ENCODE results near the gene ASGR2. TPM values are rescaled to one million over a fixed set of nuclear protein-coding genes. Genes with fewer than 3 reads are reported as not detected.

Gene ASGR2
- total and polyA plus RNA-seq, 2 of the 13 experiments (the other 11 are each of a cell fraction or from before 2014, with no cell fraction given): 320 to 754 TPM

DNA sequence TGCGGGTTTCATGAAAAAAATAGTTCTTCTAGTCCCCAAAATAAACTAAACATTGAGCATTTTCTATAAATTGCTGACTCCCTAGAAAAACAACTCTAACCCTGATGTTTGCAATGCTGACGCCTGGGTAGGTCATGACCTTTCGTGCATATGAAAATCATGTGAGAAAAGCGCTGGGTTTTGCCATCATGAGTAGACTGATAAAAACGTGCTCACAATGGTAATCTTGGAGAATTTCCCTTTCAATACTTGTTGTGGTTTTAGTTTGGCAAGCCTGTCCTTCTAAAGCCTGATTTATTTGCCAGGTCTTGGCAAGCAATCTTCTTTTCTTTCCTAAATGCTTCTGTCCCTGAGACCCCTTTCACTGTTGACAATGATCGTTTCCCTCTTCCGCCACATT, 30.5 kb downstream of the ASGR2 start:
- ChIA-PET CTCF (ENCODE audit: low intra/inter-chr PET ratio, low total read pairs) (no interaction called here), POLR2A (interaction anchor here (1.5 kb wide), 1 partner anchor 16 kb away, joined by 3 read pairs; no protein-coding TSS in a partner anchor)
- FAIRE-seq (no peak), ATAC-seq (no peak), DNase-seq (ENCODE audit: low spot score) (no peak)
- H3K36me3 ChIP-seq (replicated peaks in 1 of 2; ENCODE audit: control insufficient read depth in 1 of 2, insufficient read depth in 2 of 2, low read length in 2 of 2): no peaks in the 10 kb centered on the region
- no peaks in the 10 kb centered on the region for H3K9me3 ChIP-seq (ENCODE audit: low read length)
- no TSS peak for BruUV-seq (replicated peaks)
- no peaks in the 10 kb centered on the region for H3K79me2 ChIP-seq (ENCODE audit: insufficient read depth, low read length)
- no peak overlapping the region for H3K4me2 ChIP-seq (ENCODE audit: low read depth, low read length)
- H4K20me1 ChIP-seq (ENCODE audit: insufficient read depth, low read length): no peaks in the 10 kb centered on the region
- WGBS (ENCODE audit: low lambda C conversion rate): 58% methylated on average over 7 of the region's 7 CpGs
- H3K4me3 ChIP-seq (replicated peaks in 1 of 3; ENCODE audit: insufficient read depth in 1 of 3, low read depth in 2 of 3, low read length in 3 of 3): no peak overlapping the region
- H2AFZ ChIP-seq (ENCODE audit: low read length): no peak overlapping the region
- no peak overlapping the region for H3K9ac ChIP-seq (ENCODE audit: insufficient read depth, low read depth, low read length)
- 0 out of 2 replicates have a peak, but pooled peaks have one; percentile 28 for TF ChIP-seq NR2F6 (IDR thresholded peaks at IDR 0.05)
- no peak for TF ChIP-seq NR2F6 (CRISPR knock-in tag; IDR thresholded peaks at IDR 0.05)
- TF ChIP-seq MAFF (IDR thresholded peaks at IDR 0.05; ENCODE audit: low read depth, low read length): peak; percentile 74; the same call in 1 of the 2 replicates
- TF ChIP-seq ZNF317 (CRISPR knock-in tag; IDR thresholded peaks at IDR 0.05): no peak
- peak; percentile 63 to 79 for TF ChIP-seq MAFK (conservative IDR thresholded peaks at IDR 0.05 in 1 of 2, IDR thresholded peaks at IDR 0.05 in 1 of 2; ENCODE audit: low read length in 2 of 2)
- intact Hi-C loops (cut with micrococcal nuclease; ENCODE audit: unreplicated experiment): no loop called here
- H3K27me3 ChIP-seq (ENCODE audit: control insufficient read depth in 1 of 2, insufficient read depth in 2 of 2, low read length in 2 of 2): no peaks in the 10 kb centered on the region
- H3K4me1 ChIP-seq (ENCODE audit: insufficient read depth, low read length): peaks cover 36% of the 10 kb centered on the region
- H3K27ac ChIP-seq (ENCODE audit: extremely low read length, insufficient read depth, low read length): no peak overlapping the region
- in situ Hi-C loops (cut with HindIII; ENCODE audit: extremely low pct_ligation_motif_present, low pct_unique_long_range_greater_than_20kb): no loop called here

DNA sequence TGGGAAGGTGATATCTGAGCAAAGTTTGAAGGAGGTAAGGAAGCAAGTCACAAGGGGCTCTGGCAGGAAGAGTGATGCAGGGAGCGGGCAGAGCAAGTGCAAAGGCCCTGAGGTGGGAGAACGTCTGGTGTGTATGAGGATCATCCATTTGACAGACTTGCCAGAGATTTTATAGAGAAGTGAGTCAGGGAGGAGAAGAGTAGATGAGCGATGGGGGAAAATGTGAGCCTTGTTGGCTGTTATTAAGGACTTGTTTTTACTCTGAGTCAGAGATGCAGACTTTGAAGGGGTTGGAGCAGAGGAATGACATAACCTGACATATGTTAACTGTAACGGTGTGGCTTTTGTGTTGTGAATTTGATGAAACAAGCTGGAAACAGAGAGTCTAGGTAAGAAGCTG, 31.0 kb downstream of the ASGR2 start:
- Histone ChIP-seq H3K27me3 (ENCODE audit: control insufficient read depth in 1 of 2, insufficient read depth in 2 of 2, low read length in 2 of 2) (no peaks in the 10 kb centered on the region; a peak in 1 of 5 replicates), H4K20me1 (ENCODE audit: insufficient read depth, low read length) (no peaks in the 10 kb centered on the region), H3K27ac (ENCODE audit: extremely low read length, insufficient read depth, low read length) (no peak overlapping the region), H3K36me3 (replicated peaks in 1 of 2; ENCODE audit: control insufficient read depth in 1 of 2, insufficient read depth in 2 of 2, low read length in 2 of 2) (no peaks in the 10 kb centered on the region), H3K9ac (ENCODE audit: insufficient read depth, low read depth, low read length) (no peak overlapping the region), H3K9me3 (ENCODE audit: low read length) (no peaks in the 10 kb centered on the region), H3K4me3 (replicated peaks in 1 of 3; ENCODE audit: insufficient read depth in 1 of 3, low read depth in 2 of 3, low read length in 3 of 3) (no peak overlapping the region), H3K4me1 (ENCODE audit: insufficient read depth, low read length) (peaks cover 31% of the 10 kb centered on the region), H3K4me2 (ENCODE audit: low read depth, low read length) (no peak overlapping the region), H3K79me2 (ENCODE audit: insufficient read depth, low read length) (no peaks in the 10 kb centered on the region), H2AFZ (ENCODE audit: low read length) (no peak overlapping the region)
- BruUV-seq (replicated peaks): no TSS peak
- POLR2A ChIA-PET: interaction anchor here (1.5 kb wide), 1 partner anchor 17 kb away, joined by 3 read pairs; no protein-coding TSS in a partner anchor
- no peak for FAIRE-seq
- 51% methylated on average over 4 of the region's 4 CpGs for WGBS (ENCODE audit: low lambda C conversion rate)
- no peak for DNase-seq (ENCODE audit: low spot score)
- no peak for ATAC-seq
- in situ Hi-C loops (cut with HindIII; ENCODE audit: extremely low pct_ligation_motif_present, low pct_unique_long_range_greater_than_20kb) (no loop called here), intact Hi-C loops (cut with micrococcal nuclease; ENCODE audit: unreplicated experiment) (no loop called here)
- CTCF ChIA-PET (ENCODE audit: low intra/inter-chr PET ratio, low total read pairs): no interaction called here
- TF ChIP-seq, protein P1, sequence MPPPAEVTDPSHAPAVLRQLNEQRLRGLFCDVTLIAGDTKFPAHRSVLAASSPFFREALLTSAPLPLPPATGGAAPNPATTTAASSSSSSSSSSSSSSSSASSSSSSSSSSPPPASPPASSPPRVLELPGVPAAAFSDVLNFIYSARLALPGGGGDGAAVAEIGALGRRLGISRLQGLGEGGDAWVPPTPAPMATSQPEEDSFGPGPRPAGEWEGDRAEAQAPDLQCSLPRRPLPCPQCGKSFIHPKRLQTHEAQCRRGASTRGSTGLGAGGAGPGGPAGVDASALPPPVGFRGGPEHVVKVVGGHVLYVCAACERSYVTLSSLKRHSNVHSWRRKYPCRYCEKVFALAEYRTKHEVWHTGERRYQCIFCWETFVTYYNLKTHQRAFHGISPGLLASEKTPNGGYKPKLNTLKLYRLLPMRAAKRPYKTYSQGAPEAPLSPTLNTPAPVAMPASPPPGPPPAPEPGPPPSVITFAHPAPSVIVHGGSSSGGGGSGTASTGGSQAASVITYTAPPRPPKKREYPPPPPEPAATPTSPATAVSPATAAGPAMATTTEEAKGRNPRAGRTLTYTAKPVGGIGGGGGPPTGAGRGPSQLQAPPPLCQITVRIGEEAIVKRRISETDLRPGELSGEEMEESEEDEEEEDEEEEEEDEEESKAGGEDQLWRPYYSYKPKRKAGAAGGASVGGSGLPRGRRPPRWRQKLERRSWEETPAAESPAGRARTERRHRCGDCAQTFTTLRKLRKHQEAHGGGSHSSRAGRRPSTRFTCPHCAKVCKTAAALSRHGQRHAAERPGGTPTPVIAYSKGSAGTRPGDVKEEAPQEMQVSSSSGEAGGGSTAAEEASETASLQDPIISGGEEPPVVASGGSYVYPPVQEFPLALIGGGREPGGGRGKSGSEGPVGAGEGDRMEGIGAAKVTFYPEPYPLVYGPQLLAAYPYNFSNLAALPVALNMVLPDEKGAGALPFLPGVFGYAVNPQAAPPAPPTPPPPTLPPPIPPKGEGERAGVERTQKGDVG (CRISPR knock-in tag; IDR thresholded peaks at IDR 0.05; ENCODE audit: borderline replicate concordance): no peak
- TF ChIP-seq HOXA9 (CRISPR knock-in tag; IDR thresholded peaks at IDR 0.05; ENCODE audit: borderline replicate concordance) (no peak), ZNF720 (CRISPR knock-in tag; IDR thresholded peaks at IDR 0.05) (no peak), PRMT3 (CRISPR knock-in tag; IDR thresholded peaks at IDR 0.05; ENCODE audit: borderline replicate concordance, low read depth) (no peak), TP53 (CRISPR knock-in tag; conservative IDR thresholded peaks at IDR 0.05) (no peak), ZNF24 (IDR thresholded peaks at IDR 0.05) (no peak), GATAD2A (CRISPR knock-in tag; IDR thresholded peaks at IDR 0.05) (no peak), TMF1 (CRISPR knock-in tag; IDR thresholded peaks at IDR 0.05; ENCODE audit: low read depth) (no peak), ZBTB7A (CRISPR knock-in tag; IDR thresholded peaks at IDR 0.05) (no peak)
- TF ChIP-seq, protein P2, sequence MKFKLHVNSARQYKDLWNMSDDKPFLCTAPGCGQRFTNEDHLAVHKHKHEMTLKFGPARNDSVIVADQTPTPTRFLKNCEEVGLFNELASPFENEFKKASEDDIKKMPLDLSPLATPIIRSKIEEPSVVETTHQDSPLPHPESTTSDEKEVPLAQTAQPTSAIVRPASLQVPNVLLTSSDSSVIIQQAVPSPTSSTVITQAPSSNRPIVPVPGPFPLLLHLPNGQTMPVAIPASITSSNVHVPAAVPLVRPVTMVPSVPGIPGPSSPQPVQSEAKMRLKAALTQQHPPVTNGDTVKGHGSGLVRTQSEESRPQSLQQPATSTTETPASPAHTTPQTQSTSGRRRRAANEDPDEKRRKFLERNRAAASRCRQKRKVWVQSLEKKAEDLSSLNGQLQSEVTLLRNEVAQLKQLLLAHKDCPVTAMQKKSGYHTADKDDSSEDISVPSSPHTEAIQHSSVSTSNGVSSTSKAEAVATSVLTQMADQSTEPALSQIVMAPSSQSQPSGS (CRISPR knock-in tag; IDR thresholded peaks at IDR 0.05): no peak
